Left renal pelvis (tissue), 4 donors: ENCODE data around the gene PLA2G7. TPM values are rescaled to one million over a fixed set of nuclear protein-coding genes. Genes with fewer than 3 reads are reported as not detected.

ENCODE experiments used
- DNase-seq, 4 donors: peaks; one replicate each; pipeline ENCODE4 v3.0.0-alpha.2; 2013; ENCODE audit warnings: low read depth in 4 of 4, low spot score in 3 of 4
- polyA plus RNA-seq, 4 donors: library from polyadenylated mRNA; unstranded; fragments of 120-200 nt; gene quantifications; one replicate each; pipeline ENCODE4 v1.2.1, GENCODE V29; 2013; ENCODE audit not compliant: insufficient read length in 4 of 4

PLA2G7 gene
- polyA plus RNA-seq, 4 donors: 2.7 to 13.5 (median 3.4) TPM

DNA sequence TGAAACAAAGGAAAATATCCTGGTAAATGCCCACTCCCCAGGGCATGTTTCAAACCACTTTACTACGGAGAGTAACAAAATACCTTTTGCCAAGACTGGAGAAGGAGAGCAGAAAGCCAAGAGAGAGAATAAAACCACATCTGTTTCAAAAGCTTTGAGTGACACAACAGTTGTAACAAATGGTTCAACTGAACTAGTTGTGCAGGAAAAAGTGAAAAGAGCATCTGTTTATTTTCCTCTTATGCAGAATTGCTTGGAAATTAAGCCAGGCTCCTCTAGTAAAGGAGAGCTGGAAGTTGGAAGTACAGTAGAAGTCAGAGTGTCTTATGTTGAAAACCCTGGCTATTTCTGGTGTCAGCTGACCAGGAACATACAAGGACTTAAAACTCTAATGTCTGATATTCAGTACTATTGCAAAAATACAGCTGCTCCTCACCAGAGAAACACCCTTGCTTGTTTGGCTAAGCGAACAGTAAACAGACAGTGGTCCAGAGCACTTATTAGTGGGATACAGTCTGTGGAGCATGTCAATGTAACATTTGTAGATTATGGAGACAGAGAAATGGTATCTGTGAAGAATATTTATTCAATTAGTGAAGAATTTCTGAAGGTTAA lies 44.9 kb downstream of the PLA2G7 start:
- no peak for DNase-seq

DNA sequence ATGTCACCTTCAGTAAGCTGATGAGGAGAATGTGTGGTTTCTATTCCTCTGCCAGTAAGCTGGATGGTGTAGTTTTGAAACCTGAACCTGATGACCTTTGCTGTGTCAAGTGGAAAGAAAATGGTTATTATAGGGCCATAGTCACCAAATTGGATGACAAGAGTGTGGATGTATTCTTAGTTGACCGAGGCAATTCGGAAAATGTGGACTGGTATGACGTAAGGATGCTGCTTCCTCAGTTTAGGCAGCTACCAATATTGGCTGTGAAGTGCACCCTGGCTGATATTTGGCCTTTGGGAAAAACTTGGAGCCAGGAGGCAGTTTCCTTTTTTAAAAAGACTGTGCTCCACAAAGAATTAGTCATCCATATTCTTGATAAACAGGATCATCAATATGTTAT lies 45.5 kb downstream of the PLA2G7 start:
- DNase-seq: no peak

DNA sequence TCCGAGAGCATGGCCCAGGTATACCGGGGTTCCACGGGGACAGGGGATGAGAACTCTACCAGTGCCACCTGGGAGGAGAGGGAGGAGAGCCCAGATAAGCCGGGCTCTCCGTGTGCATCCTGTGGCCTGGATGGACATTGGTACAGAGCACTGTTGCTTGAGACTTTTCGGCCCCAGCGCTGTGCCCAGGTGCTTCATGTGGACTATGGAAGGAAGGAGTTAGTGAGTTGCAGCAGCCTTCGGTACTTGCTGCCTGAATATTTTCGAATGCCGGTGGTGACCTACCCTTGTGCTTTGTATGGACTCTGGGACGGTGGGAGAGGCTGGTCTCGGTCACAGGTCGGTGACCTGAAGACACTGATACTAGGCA lies 46.2 kb downstream of the PLA2G7 start:
- DNase-seq: no peak

DNA sequence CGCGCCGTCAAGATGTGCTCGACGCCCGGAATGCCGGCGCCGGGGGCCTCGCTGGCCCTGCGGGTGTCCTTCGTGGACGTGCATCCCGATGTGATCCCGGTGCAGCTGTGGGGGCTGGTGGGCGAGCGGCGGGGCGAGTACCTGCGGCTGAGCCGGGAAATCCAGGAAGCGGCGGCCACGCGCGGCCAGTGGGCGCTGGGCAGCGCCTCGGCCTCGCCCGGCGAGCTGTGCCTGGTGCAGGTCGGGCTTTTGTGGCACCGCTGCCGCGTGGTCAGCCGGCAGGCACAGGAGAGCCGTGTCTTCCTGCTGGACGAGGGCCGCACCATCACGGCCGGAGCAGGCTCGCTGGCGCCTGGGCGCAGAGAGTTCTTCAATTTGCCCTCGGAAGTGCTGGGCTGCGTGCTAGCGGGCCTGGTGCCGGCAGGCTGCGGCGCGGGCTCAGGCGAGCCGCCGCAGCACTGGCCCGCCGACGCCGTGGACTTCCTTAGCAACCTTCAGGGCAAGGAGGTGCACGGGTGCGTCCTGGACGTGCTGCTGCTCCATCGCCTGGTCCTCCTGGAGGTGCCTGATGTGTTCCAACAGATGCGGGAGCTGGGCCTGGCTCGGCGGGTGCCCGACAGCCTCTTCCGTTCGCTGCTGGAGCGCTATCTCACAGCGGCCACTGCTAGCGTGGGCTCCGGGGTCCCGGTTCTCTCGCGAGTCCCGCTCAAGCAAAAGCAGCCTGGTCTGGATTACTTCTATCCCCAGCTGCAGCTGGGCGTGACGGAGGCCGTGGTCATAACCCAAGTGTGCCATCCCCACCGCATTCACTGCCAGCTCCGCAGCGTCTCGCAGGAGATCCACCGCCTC lies 46.8 kb downstream of the PLA2G7 start:
- DNase-seq: no peak

DNA sequence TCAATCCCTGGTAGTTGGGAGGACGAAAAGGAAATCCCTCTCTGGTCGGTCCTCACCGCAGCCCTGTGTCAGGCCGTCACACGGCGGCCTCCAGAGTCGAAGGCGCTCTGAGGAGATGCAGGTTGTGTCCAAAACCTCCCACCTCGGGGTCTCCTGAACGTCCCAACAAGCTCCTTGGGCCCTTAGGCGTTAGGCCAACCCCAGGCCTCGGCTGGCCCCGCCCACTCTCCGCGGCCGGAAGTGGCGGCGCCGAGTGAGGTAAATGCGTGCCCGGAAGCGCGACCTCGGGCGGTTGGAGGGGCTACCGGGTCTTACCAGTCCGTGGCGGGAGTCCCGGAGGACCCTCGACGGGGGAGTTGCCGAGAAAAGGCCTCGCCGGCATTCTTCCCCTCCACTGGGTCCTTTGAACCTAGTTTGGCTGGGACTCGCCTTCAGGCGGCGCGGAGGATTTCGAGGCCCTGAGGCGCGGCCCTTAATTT lies 47.5 kb downstream of the PLA2G7 start, which contains the start of gene TDRD6:
TSS of gene TDRD6 (plus strand) at position 267 of the 479 bp plus-strand sequence. CDS start 244 bp downstream, outside the sequence.
- DNase-seq: no peak

DNA sequence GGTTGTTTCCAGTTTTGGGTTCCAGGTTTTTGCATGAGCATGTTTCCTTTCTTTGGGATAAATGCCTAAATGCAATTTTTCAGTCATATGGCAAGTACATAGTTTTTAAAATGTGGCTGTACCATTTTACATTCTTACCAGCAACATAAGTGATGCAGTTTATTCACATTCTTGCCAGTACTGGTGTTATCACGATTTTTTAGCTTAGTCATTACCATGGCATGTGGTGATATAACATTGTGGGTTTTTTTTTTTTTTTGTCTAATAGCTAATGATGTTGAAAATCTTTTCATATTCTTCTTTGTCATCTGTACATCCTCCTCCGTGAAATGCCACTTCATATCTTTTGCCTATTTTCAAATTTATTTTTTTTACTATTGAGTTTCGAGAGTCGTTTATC lies 50.4 kb downstream of the PLA2G7 start:
- DNase-seq: no peak

DNA sequence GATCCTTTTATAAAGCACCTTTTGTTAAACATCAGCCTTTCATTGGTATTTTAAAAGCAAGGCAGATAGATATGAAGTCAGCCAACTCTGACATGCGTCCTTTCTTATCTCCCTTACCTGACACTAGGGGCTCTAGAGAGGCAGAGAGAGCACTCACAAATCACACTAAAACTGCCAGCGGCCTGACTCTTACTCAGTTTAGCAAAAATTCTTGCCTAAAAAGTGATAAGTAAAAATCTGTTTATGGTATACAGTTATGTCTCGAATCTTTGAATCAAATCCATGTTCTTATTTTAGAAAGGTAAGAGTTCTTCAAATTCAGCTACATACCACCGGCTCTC lies 57.9 kb downstream of the PLA2G7 start:
- no peak for DNase-seq

DNA sequence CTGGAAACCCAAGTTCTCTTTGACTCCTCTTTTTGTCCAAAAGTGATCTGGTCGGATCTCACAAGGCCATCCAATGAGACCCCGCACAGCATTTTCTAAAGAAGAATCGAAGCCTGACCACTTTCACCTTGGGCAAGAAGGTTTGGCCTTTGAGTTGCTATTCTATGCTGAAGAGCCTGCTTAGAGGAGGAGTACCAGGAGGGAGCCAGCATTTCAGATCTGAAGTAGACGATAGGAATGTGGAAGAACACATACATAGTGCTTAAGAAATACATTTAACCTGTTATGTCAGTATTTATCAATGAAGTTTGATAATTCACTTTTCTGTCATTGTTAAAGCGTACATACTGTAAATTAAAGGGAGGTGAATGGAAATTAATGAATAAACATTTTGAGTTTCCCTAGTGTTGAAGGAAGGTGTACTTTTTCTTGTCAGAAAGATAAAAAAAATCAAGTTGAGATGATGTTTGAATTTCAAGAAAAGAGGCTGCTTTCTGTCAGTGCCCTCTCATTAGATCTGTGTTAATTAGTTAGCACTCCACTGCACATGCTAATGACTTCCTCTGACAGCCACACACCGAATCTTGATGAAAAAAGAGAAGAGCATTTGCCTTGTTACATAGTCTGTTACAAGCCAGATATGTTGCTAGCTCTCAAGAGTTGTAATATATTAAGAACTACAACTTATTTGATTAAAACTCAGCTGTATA lies 58.4 kb downstream of the PLA2G7 start:
- no peak for DNase-seq

DNA sequence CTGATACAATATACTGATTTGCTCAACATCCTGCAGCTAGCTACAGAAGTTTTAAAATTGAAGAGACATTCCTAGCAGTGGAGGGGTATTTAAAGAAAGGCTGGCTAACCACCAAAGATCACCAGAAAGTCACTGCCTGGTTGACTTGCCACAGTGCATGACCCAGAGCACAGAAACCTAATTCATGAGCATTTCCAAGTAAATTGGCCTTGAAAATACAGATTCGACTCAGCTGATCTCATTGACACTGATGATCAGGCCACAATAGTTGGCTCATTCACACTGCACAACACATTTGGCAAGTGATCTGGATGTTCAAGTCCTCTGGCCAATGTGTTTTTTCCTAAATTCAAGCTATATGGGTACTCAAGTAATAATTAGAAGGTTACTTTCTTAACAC lies 60.8 kb downstream of the PLA2G7 start:
- DNase-seq: no peak

DNA sequence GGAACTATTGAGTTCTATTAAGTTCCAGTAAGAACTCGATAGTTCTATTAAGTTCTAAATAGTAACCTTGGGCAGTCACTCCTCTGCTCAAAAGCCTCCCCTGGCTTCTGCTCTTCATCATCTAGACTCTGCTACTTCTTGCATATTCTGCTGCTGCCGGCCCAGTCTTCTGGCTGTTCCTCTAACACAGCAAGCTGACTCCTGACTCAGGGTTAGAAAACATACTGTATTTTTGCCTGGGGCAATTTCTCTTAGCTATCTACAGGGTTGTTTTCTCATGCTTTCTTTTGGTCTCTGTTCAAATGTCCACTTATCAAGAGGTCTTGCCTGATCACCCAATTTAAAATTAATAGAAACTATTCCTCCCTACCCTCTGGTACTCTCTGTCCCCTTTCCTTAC lies 67.8 kb downstream of the PLA2G7 start:
- no peak for DNase-seq

DNA sequence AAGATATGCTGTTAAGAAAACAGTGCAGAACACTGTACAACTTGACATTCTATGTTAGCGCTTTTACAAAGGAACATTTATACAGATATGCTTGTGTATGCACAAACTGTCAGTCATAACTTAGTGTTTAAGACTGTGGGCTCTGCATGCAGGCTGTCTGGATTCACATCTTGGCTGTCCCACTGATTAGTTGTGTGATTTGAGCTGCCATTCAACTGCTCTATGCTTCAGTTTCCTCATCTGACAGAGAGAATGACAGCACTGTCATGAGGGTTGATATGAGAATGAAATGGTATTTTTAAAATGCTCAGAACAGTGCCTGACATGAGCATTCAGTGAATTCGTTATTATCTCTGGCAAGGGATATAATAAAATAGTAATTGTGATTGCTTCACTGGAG lies 73.7 kb downstream of the PLA2G7 start:
- no peak for DNase-seq

DNA sequence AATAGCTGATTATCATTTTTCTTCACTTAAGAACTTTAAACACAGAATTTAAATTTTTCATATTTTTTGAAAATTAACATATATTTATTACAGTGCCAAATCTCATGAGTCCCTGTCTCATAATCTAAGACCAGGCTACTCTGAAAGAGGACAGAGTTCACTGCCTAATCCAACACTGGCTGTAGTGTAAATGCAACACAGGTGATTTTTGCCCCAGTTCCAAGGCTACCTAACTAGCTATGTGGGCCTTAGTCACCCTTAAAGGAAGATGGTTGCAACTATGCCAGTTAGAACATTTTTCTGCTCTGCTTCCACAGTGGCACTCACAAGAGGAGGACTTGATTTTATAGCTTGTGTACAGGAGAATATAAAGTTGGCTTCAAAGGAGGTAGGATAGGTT lies 77.5 kb downstream of the PLA2G7 start:
- no peak for DNase-seq

DNA sequence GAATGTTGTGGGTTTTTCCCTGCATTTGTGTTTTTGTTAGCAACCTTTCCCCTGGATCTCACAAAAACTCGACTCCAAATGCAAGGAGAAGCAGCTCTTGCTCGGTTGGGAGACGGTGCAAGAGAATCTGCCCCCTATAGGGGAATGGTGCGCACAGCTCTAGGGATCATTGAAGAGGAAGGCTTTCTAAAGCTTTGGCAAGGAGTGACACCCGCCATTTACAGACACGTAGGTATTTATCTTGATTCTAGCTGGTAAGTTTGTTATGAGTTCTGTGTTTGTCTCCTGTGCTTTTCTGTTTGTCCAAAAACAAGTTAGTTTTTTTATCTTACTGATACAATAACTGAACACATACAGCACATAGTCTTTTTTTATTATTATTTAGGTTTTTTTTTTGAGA lies 79.4 kb downstream of the PLA2G7 start:
- no peak for DNase-seq

Other genes with a start within 250 kb of the PLA2G7 start
- 10 to 100 TPM in 3 of 4 donors, 1 to 10 TPM in 1; 7.8 to 30.7 (median 23.8) TPM for gene RCAN2, start 243.9 kb downstream of the PLA2G7 start, polyA plus RNA-seq
- 10 to 100 TPM in 1 of 4 donors, 1 to 10 TPM in 3; 8.1 to 13.6 (median 8.7) TPM for gene CYP39A1, start 82.6 kb downstream of the PLA2G7 start, polyA plus RNA-seq
- gene SLC25A27, start 82.4 kb downstream of the PLA2G7 start, polyA plus RNA-seq: 10 to 100 TPM; 23.0 to 64.9 (median 39.0) TPM
- gene TDRD6, start 47.5 kb downstream of the PLA2G7 start, polyA plus RNA-seq: 1 to 10 TPM; 1.7 to 6.0 (median 1.9) TPM
- gene ANKRD66, start 11.6 kb upstream of the PLA2G7 start, polyA plus RNA-seq: under 1 TPM in 1 of 4 donors, not detected in 3; 0.11 TPM
- not detected for gene MEP1A, start 58.0 kb upstream of the PLA2G7 start, polyA plus RNA-seq
- gene ADGRF5, start 186.6 kb upstream of the PLA2G7 start, polyA plus RNA-seq: 10 to 100 TPM; 16.7 to 34.0 (median 25.9) TPM